HG02973 (cell line): ENCODE measurements around the gene TGFB2.
"Not testable (repeated sequence)": the region's sequence is repeated elsewhere in the genome, so short reads cannot be mapped to it uniquely, and the experiment has no call there.

ENCODE experiments used
- ATAC-seq: cut with Tn5 transposase; IDR thresholded peaks from one replicate; pipeline ENCODE4 v1.9.1; 2021; ENCODE audit warnings: moderate library complexity; ENCODE audit not compliant: unreplicated experiment

TGFB2 gene

DNA sequence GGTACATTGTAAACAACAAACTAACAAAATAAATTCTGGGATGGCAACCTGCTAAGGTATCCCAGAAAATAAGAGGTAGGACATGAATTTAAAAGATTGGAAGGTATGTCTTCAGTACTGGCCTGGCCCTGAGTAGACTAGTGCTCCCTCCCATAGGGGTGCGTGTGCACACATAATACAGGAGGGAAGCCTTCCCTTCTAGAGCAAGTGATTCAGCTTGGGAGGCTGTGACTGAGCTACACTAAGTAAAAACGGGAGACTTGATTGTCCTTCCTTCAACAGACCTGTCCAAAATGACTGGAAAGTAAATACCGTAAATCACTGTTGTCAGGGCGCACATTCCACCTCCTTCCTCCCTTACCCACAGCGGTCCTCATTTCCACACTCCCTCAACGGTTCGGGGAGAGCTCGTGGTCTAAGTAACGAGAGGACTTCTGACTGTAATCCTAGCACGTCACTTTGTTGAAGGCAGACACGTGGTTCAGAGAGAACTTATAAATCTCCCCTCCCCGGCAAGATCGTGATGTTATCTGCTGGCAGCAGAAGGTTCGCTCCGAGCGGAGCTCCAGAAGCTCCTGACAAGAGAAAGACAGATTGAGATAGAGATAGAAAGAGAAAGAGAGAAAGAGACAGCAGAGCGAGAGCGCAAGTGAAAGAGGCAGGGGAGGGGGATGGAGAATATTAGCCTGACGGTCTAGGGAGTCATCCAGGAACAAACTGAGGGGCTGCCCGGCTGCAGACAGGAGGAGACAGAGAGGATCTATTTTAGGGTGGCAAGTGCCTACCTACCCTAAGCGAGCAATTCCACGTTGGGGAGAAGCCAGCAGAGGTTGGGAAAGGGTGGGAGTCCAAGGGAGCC, at the start of gene TGFB2:
Gene TGFB2 (plus strand): TSS at position 523 of the 859 bp plus-strand sequence. CDS start 1,366 bp downstream, outside the sequence.
- peak; percentile 48 for ATAC-seq

- ATAC-seq: no peak
These were observed 49.0 kb upstream of the TGFB2 start for GRCh38 chr1:218296162-218296561.

GRCh38 chr1:218297461-218297860, 47.7 kb upstream of the TGFB2 start:
- ATAC-seq: no peak

GRCh38 chr1:218297867-218298266, 47.3 kb upstream of the TGFB2 start:
- no peak for ATAC-seq

DNA sequence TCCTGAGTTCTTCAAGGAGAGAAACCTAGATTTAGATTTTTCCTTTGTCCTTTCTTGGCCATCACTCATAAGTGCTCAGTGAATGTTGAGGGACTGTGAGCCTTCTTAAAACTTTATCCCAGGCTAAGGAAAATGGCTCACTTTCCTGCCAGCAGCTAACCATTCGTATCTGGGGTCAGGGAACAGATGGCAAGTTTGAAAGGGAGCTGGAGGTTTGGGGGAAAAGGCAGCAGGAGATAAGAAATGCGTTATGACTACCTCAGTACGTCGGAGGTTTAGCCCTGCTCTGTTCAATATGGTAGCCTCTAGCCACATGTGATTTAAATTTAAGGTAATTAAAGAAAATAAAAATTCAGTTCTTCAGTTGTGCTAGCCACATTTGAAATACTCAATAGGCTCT, 46.7 kb upstream of the TGFB2 start:
- ATAC-seq: no peak

DNA sequence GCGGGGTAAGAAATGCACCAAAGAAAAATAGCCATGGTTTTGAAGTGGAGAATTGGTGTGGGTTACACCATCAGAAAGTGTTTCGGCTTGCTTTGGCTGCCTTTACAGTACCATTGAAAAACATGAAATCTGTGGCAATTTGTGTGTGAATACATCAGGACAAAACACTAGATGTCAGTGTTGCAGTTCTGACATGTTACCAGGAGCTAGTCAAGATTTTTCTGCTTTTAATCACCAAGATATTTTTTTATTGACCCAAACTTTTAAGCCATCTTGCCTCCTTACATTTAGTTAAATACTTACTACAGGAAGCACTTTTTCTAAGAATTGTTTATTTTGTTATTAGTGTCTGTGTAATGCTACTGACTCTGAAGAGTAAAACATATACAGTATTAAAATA, 45.7 kb upstream of the TGFB2 start:
- ATAC-seq: peak; percentile 50

- no peak for ATAC-seq
These were observed 43.9 kb upstream of the TGFB2 start for GRCh38 chr1:218301217-218301616.

DNA sequence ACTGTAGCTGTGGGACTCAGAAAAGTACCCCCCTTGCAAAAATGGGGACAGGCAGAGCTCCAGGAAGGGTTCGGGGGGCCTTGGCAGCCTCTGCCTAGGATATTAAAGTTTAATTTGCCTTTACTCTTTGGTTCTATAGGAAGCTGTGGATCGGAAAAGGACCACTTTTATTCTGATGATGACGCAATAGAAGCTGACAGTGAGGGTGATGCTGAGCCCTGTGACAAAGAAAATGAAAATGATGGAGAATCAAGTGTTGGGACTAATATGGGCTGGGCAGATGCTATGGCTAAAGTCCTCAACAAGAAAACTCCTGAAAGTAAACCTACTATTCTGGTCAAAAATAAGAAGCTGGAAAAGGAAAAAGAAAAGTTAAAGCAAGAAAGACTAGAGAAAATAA, 43.0 kb upstream of the TGFB2 start:
- no peak for ATAC-seq

GRCh38 chr1:218303176-218303879, 41.8 kb upstream of the TGFB2 start:
- no peak for ATAC-seq

DNA sequence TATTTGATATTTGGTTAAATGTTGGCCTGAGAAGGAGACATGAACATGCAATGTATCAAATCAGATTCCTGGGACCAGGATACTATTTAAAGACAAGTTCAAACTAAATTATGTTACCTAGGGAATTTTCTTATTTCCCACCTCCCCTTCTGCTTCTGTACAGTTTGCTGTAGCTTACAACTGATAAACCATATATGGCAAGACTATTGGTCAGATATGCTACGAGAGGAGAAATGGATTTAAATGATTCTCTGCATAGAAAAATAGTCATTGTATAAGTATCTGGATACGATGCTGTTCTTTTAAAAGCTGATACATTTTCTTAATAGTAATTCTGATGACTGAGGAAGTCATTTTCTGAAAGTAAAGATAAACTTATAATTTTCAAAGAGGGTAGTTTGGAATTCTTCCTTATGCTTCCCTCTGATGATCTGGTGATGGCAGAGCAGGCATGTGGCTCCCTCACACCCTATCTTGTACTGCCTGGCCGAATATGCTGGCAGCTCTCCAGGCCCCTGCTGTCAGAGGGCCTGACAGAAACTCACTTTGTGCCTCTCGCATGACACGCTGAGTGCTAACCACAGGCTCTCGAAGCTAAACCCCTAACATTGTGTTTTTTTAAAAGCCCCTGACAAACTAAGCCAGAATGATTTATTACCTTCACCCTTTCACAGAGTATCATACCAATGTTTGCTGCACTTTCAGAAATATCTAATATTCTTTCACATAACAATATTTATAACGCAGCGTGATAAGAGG, 40.7 kb upstream of the TGFB2 start:
- ATAC-seq: peak; percentile 54

GRCh38 chr1:218305472-218306064, 39.6 kb upstream of the TGFB2 start:
- no peak for ATAC-seq

- ATAC-seq: no peak
These were observed 32.6 kb upstream of the TGFB2 start for GRCh38 chr1:218312509-218312908.

DNA sequence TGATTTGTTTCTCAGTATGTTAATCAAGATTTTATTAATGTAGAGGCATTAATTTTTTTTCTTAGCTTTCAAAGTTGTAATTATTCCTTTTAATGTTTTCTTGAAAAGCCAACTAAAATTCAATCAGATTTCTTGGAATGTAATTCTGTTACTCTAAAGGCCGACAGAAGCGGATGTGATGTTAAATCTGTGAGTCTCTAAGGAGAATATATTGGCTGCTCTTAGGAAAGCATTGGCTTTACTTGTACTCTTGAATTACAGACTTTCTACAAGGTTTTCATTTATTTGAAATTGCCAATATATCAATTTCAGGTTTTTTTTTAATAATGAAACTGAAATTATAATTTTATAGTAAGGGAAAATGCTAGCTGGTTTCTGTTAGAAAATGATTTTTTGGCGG, 30.8 kb upstream of the TGFB2 start:
- no peak for ATAC-seq

DNA sequence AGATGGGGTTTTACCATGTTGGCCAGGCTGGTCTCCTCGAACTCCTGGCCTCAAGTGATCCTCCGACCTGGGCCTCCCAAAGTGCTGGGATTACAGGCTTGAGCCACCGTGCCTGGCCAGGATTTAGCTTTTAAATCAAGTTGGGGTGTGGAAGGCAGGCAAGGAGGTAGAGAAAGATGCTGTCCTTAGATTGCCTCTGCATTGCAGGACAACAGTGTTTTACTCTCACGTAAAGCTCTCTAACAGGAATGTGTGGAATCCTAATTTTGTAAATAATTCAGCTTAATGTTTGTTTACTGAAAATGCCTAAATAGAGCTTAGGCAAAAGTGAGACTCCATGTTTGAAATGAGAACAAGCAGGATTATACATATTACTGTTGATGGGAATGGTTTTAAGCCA, 29.5 kb upstream of the TGFB2 start:
- ATAC-seq: no peak

GRCh38 chr1:218317061-218317460, 28.1 kb upstream of the TGFB2 start:
- ATAC-seq: no peak

- ATAC-seq: not testable (repeated sequence)
These were observed 25.0 kb upstream of the TGFB2 start for GRCh38 chr1:218320182-218320581.

DNA sequence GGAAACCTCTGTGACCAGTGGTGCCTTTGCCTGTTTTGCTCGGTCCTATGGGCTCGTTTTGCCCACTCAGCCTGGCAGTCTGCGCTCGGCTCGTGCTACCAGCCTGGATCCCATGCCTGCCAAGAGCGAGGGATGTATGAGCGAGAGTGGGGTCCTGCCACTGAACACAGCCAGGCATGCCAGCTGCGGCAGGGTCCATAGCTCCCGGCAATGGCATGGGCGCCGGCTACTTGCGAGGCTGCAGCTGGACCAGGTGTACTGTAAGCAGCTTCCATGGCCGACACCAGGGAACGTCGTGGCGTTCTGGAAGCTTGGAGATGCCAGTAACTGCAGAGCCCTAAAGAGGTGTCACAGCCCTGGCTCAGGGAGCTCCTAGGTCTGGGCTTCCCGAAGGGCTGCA, 22.4 kb upstream of the TGFB2 start:
- ATAC-seq: no peak

GRCh38 chr1:218323568-218324225, 21.4 kb upstream of the TGFB2 start:
- ATAC-seq: no peak

- no peak for ATAC-seq
These were observed 20.9 kb upstream of the TGFB2 start for GRCh38 chr1:218324226-218324580.

GRCh38 chr1:218328769-218329168, 16.4 kb upstream of the TGFB2 start:
- no peak for ATAC-seq
